SK-N-SH (cell line): ENCODE measurements around the gene NOLC1. TPM values are rescaled to one million over a fixed set of nuclear protein-coding genes. Genes with fewer than 3 reads are reported as not detected.

Source experiments
- CTCF ChIA-PET: fragments of 300-600, 350-600 bp; formaldehyde crosslinking; extraction: SDS; loops from one replicate; lab custom pipeline; 2021; lab: Yijun Ruan, JAX
- POLR2A ChIA-PET: fragments of 350-600 bp; sonication (Branson Sonifier 250); formaldehyde crosslinking; extraction: SDS; loops from one replicate; lab custom pipeline; 2020; ENCODE audit warnings: antibody characterized with exemption, inconsistent platforms; lab: Yijun Ruan, JAX
- DNase-seq: peaks from one replicate; pipeline ENCODE4 v3.0.0; 2012
- H2AFZ ChIP-seq: fragments of 200-600 bp; sonication (generic); 2 replicates; pipeline ENCODE4 v1.8.1; 2016; ENCODE audit warnings: antibody characterized with exemption, mild to moderate bottlenecking, low read depth
- H3F3A ChIP-seq: fragments of 200-600 bp; sonication (generic); replicated peaks from 2 replicates; pipeline ENCODE3; 2016; ENCODE audit warnings: antibody characterized with exemption, mild to moderate bottlenecking; ENCODE audit not compliant: insufficient read depth
- H3K27ac ChIP-seq, 2 experiments: fragments of 200-500 bp in 1 of 2; fragments of 200-600 bp in 1 of 2; sonication (Bioruptor generic) in 1 of 2; sonication (generic), shearing (Covaris generic) in 1 of 2; 2 replicates each; pipeline versions ENCODE4 v1.5.1 to v1.6.1; 2014 to 2016; ENCODE audit warnings: low read depth in 2 of 2, inconsistent platforms in 1 of 2, low read length in 1 of 2, mild to moderate bottlenecking in 1 of 2, mixed read lengths in 1 of 2
- H3K27me3 ChIP-seq: fragments of 200-600 bp; sonication (generic), shearing (Covaris generic); 2 replicates; pipeline ENCODE4 v1.6.1; 2016; ENCODE audit warnings: mixed run types; ENCODE audit not compliant: insufficient read depth
- H3K36me3 ChIP-seq, 2 experiments: fragments of 200-500 bp in 1 of 2; fragments of 200-600 bp in 1 of 2; sonication (Bioruptor generic) in 1 of 2; sonication (generic) in 1 of 2; replicated peaks in 1 of 2; 2 replicates each; pipeline versions ENCODE3 to v1.5.1; 2014 to 2016; ENCODE audit warnings: low read length in 1 of 2, mild to moderate bottlenecking in 1 of 2; ENCODE audit not compliant: insufficient read depth in 2 of 2, control insufficient read depth in 1 of 2
- H3K4me1 ChIP-seq, 2 experiments: fragments of 200-500 bp in 1 of 2; fragments of 200-600 bp in 1 of 2; sonication (Bioruptor generic) in 1 of 2; sonication (generic), shearing (Covaris generic) in 1 of 2; 2 replicates each; pipeline versions ENCODE4 v1.5.1 to v1.6.1; 2014 to 2016; ENCODE audit warnings: low read depth in 1 of 2, low read length in 1 of 2, mixed run types in 1 of 2; ENCODE audit not compliant: insufficient read depth in 2 of 2, control insufficient read depth in 1 of 2
- H3K4me2 ChIP-seq: fragments of 200-600 bp; sonication (generic), shearing (Covaris generic); 2 replicates; pipeline ENCODE4 v1.6.1; 2017; ENCODE audit warnings: mixed run types
- H3K4me3 ChIP-seq, 2 experiments: fragments of 200-500 bp in 1 of 2; fragments of 200-600 bp in 1 of 2; sonication (Bioruptor generic) in 1 of 2; sonication (generic), shearing (Covaris generic) in 1 of 2; 2 replicates each; pipeline versions ENCODE4 v1.5.1 to v1.8.1; 2014 to 2016; ENCODE audit warnings: low read depth in 2 of 2, inconsistent platforms in 1 of 2, low read length in 1 of 2, mild to moderate bottlenecking in 1 of 2, mixed read lengths in 1 of 2, moderate library complexity in 1 of 2
- H3K79me2 ChIP-seq: fragments of 200-600 bp; sonication (generic); 2 replicates; pipeline ENCODE4 v1.8.1; 2017; ENCODE audit warnings: mild to moderate bottlenecking; ENCODE audit not compliant: insufficient read depth
- H3K9ac ChIP-seq: fragments of 200-600 bp; sonication (generic); 2 replicates; pipeline ENCODE4 v1.6.1; 2017; ENCODE audit warnings: mixed run types
- H3K9me2 ChIP-seq: fragments of 200-600 bp; sonication (generic); 2 replicates; pipeline ENCODE4 v1.6.1; 2017; ENCODE audit warnings: mixed run types
- H3K9me3 ChIP-seq: fragments of 200-600 bp; sonication (generic); 2 replicates; pipeline ENCODE4 v1.6.1; 2017; ENCODE audit warnings: mixed run types, mild to moderate bottlenecking, moderate library complexity
- H4K20me1 ChIP-seq: fragments of 200-600 bp; sonication (generic); 2 replicates; pipeline ENCODE4 v1.6.1; 2017; ENCODE audit warnings: mild to moderate bottlenecking, mixed run types; ENCODE audit not compliant: insufficient read depth
- CTCF ChIP-seq: fragments of 200-600 bp; sonication (generic); IDR thresholded peaks from 2 replicates; pipeline ENCODE4 v1.6.1; 2017; ENCODE audit warnings: antibody characterized with exemption, mild to moderate bottlenecking, moderate library complexity
- ELF1 ChIP-seq: IDR thresholded peaks from 2 replicates; pipeline ENCODE4 v1.4.0; 2012
- FOSL2 ChIP-seq: IDR thresholded peaks from 2 replicates; pipeline ENCODE4 v1.4.0; 2012; ENCODE audit warnings: low read depth, mild to moderate bottlenecking, moderate library complexity, borderline replicate concordance
- FOXJ3 ChIP-seq: sonication (generic); formaldehyde crosslinking; IDR thresholded peaks from 2 replicates; pipeline ENCODE4 v1.5.1; 2020; ENCODE audit warnings: mild to moderate bottlenecking, missing genetic modification reagents
- FOXM1 ChIP-seq: IDR thresholded peaks from 2 replicates; pipeline ENCODE4 v1.4.0; 2012; ENCODE audit warnings: low read depth, mild to moderate bottlenecking
- GABPA ChIP-seq: IDR thresholded peaks from 2 replicates; pipeline ENCODE4 v1.4.0; 2012; ENCODE audit warnings: low read depth, mild to moderate bottlenecking
- GATA2 ChIP-seq: sonication (generic); formaldehyde crosslinking; IDR thresholded peaks from 2 replicates; pipeline ENCODE4 v1.5.0; 2020; ENCODE audit warnings: mild to moderate bottlenecking, missing genetic modification reagents
- JUND ChIP-seq: IDR thresholded peaks from 2 replicates; pipeline ENCODE4 v1.4.0; 2012
- MEF2A ChIP-seq: IDR thresholded peaks from 2 replicates; pipeline ENCODE4 v1.4.0; 2012; ENCODE audit warnings: low read depth, borderline replicate concordance
- NRF1 ChIP-seq: IDR thresholded peaks from 2 replicates; pipeline ENCODE4 v1.6.1; 2012; ENCODE audit warnings: low read depth, mild to moderate bottlenecking, low read length
- POLR2AphosphoS5 ChIP-seq: IDR thresholded peaks from 2 replicates; pipeline ENCODE4 v1.6.1; 2012; ENCODE audit warnings: low read depth, low read length
- RAD21 ChIP-seq: IDR thresholded peaks from 2 replicates; pipeline ENCODE4 v1.6.1; 2012; ENCODE audit warnings: mild to moderate bottlenecking, low read length
- RCOR1 ChIP-seq: fragments of 150-350 bp; IDR thresholded peaks from 2 replicates; pipeline ENCODE4 v1.6.1; 2017; ENCODE audit warnings: antibody characterized with exemption, low read length
- REST ChIP-seq: IDR thresholded peaks from 2 replicates; pipeline ENCODE4 v1.6.1; 2012; ENCODE audit warnings: mild to moderate bottlenecking, low read depth, low read length, moderate library complexity
- SMC3 ChIP-seq: IDR thresholded peaks from 2 replicates; pipeline ENCODE4 v1.6.1; 2012; ENCODE audit warnings: low read depth, low read length, improper control_type of control experiment
- TAF1 ChIP-seq: IDR thresholded peaks from 2 replicates; pipeline ENCODE4 v1.6.1; 2012; ENCODE audit warnings: low read depth, mild to moderate bottlenecking, low read length, moderate library complexity, borderline replicate concordance
- TCF12 ChIP-seq: IDR thresholded peaks from 2 replicates; pipeline ENCODE4 v1.4.0; 2012
- TEAD4 ChIP-seq: IDR thresholded peaks from 2 replicates; pipeline ENCODE4 v1.4.0; 2012; ENCODE audit warnings: mild to moderate bottlenecking, borderline replicate concordance; ENCODE audit not compliant: insufficient read depth
- USF2 ChIP-seq: fragments of 150-350 bp; IDR thresholded peaks from 2 replicates; pipeline ENCODE4 v1.6.1; 2017; ENCODE audit warnings: antibody characterized with exemption, low read length, low read depth, borderline replicate concordance
- YY1 ChIP-seq: IDR thresholded peaks from 2 replicates; pipeline ENCODE4 v1.4.0; 2012; ENCODE audit warnings: low read depth, mild to moderate bottlenecking
- WGBS: methylation state at CpG from one replicate; pipeline ENCODE4 v1.1.6; 2017; ENCODE audit warnings: low lambda C conversion rate; 5-methylcytosine and 5-hydroxymethylcytosine counted together
- polyA plus RNA-seq, 3 experiments: library from polyadenylated mRNA; depleted of rRNA; stranded (reverse); fragments of >200 nt; gene quantifications; 2 replicates each; pipeline ENCODE4 v1.2.3, GENCODE V29; 2012

NOLC1 gene
- polyA plus RNA-seq, 1 of the 3 experiments (the other 2 are of a cell fraction), result 71.8 TPM

GRCh38 chr10:102157224-102157623 is 5.0 kb downstream of the NOLC1 start:
- Histone ChIP-seq H3K9me2 (no peaks in the 10 kb centered on the region), H3K36me3 (peaks cover 54 to 68% of the 10 kb centered on the region in 2 experiments), H3K9ac (no peak overlapping the region), H3K27me3 (no peaks in the 10 kb centered on the region), H3K4me3 (no peak overlapping the region), H3K4me2 (no peak overlapping the region), H3K9me3 (no peaks in the 10 kb centered on the region), H3K79me2 (peaks cover 61% of the 10 kb centered on the region), H4K20me1 (peaks cover 32% of the 10 kb centered on the region), H3K4me1 (peaks cover 3 to 6% of the 10 kb centered on the region in 2 experiments; a peak in 1 of 4 replicates), H3F3A (peaks cover 11% of the 10 kb centered on the region), H3K27ac (no peak overlapping the region), H2AFZ (no peak overlapping the region)
- no peak for DNase-seq
- WGBS, result 95% methylated on average over 3 of the region's 3 CpGs
- TF ChIP-seq GATA2 (no peak), SMC3 (no peak), POLR2AphosphoS5 (no peak), TCF12 (no peak), RCOR1 (no peak), TEAD4 (no peak), NRF1 (no peak), YY1 (no peak), FOSL2 (no peak), JUND (no peak), ELF1 (no peak), USF2 (no peak), GABPA (no peak), RAD21 (no peak), MEF2A (no peak)
- ChIA-PET POLR2A (no interaction called here), CTCF (interaction anchor here (0.9 to 5.2 kb wide), 9 partner anchors 12 to 242 kb away, joined by 3 to 45 read pairs (median 4); no protein-coding TSS in a partner anchor)

- Histone ChIP-seq H3K9ac (no peak overlapping the region), H3K4me3 (no peak overlapping the region), H3K79me2 (peaks cover 43% of the 10 kb centered on the region), H2AFZ (no peak overlapping the region), H3F3A (peaks cover 3% of the 10 kb centered on the region), H3K4me2 (no peak overlapping the region), H4K20me1 (peaks cover 32% of the 10 kb centered on the region), H3K9me3 (no peaks in the 10 kb centered on the region), H3K27ac (no peak overlapping the region), H3K4me1 (no peaks in the 10 kb centered on the region), H3K27me3 (no peaks in the 10 kb centered on the region), H3K36me3 (peaks cover 73 to 83% of the 10 kb centered on the region in 2 experiments), H3K9me2 (no peaks in the 10 kb centered on the region)
- TF ChIP-seq GABPA, result no peak
- TF ChIP-seq TAF1, result no peak
- no peak for TF ChIP-seq FOXM1
- TF ChIP-seq ELF1, result no peak
- no peak for TF ChIP-seq REST
- TF ChIP-seq SMC3, result no peak
- TF ChIP-seq TEAD4, result no peak
- TF ChIP-seq CTCF, result no peak
- no peak for TF ChIP-seq GATA2
- TF ChIP-seq FOXJ3, result no peak
- POLR2A ChIA-PET, result interaction anchor here (0.7 kb wide), 1 partner anchor 11 kb away, joined by 7 read pairs; no protein-coding TSS in a partner anchor
- DNase-seq, result no peak
- WGBS, result 93% methylated on average over 5 of the region's 5 CpGs
- CTCF ChIA-PET, result interaction anchor here (1.0 to 5.2 kb wide), 5 partner anchors 10 to 240 kb away, joined by 3 to 45 read pairs (median 4); no protein-coding TSS in a partner anchor
Measured at GRCh38 chr10:102159051-102159597, 6.9 kb downstream of the NOLC1 start.
